Mammary epithelial cell (primary cell): ENCODE data around the gene PDX1.

ENCODE experiments used
- CTCF ChIP-seq, 2 donors: IDR thresholded peaks in 1 of 2; conservative IDR thresholded peaks in 1 of 2; 2 replicates each; pipeline ENCODE4 v1.5.1; 2011 to 2012; ENCODE audit warnings: inconsistent platforms in 2 of 2, low read length in 2 of 2, mild to moderate bottlenecking in 2 of 2, control low read depth in 1 of 2, low read depth in 1 of 2; ENCODE audit not compliant: insufficient read depth in 1 of 2; ENCODE audit errors: extremely low read depth in 1 of 2
- EZH2 ChIP-seq: IDR thresholded peaks from 2 replicates; pipeline ENCODE4 v1.6.1; 2012; ENCODE audit warnings: low read length, inconsistent platforms, borderline replicate concordance

- no peak for TF ChIP-seq EZH2
- TF ChIP-seq CTCF (conservative IDR thresholded peaks at IDR 0.05 in 1 of 2, IDR thresholded peaks at IDR 0.05 in 1 of 2; ENCODE audit: extremely low read depth in 1 of 2, insufficient read depth in 1 of 2, low read depth in 1 of 2, low read length in 2 of 2) = no peak
Observed at GRCh38 chr13:27918918-27919658, 712 bp upstream of the PDX1 start.
